Activated T-helper 1 cell treated with anti-CD3 and anti-CD28 coated beads, Interleukin-2, amount 50 U/mL, for 16 hours (primary cell): ENCODE results near the gene TMEM114.

ENCODE experiments used
- DNase-seq, 2 donors: peaks; one replicate each; pipeline ENCODE4 v3.0.0-alpha.2; 2020; ENCODE audit warnings: low read depth in 1 of 2, low spot score in 1 of 2

Gene TMEM114

GRCh38 chr16:8611886-8612600 is 21.7 kb upstream of the TMEM114 start:
- DNase-seq, result no peak

GRCh38 chr16:8611122-8611521 is 20.8 kb upstream of the TMEM114 start:
- no peak for DNase-seq

- DNase-seq, result no peak
Measured at GRCh38 chr16:8607214-8607613, 16.9 kb upstream of the TMEM114 start.

GRCh38 chr16:8605554-8605953 is 15.2 kb upstream of the TMEM114 start:
- DNase-seq, result no peak

GRCh38 chr16:8600144-8600775 is 9.9 kb upstream of the TMEM114 start:
- no peak for DNase-seq

- DNase-seq, result no peak
Measured at GRCh38 chr16:8596581-8596980, 6.3 kb upstream of the TMEM114 start.

- no peak for DNase-seq
Measured at GRCh38 chr16:8595783-8596182, 5.5 kb upstream of the TMEM114 start.

GRCh38 chr16:8594149-8594666 is 3.9 kb upstream of the TMEM114 start:
- no peak for DNase-seq

GRCh38 chr16:8591451-8591850 is 1.1 kb upstream of the TMEM114 start:
- DNase-seq, result no peak

- no peak for DNase-seq
Measured at GRCh38 chr16:8590811-8591210, 500 bp upstream of the TMEM114 start.

- DNase-seq, result no peak
Measured at GRCh38 chr16:8589057-8589899, 1.0 kb downstream of the TMEM114 start.

GRCh38 chr16:8588682-8589056 is 1.6 kb downstream of the TMEM114 start:
- DNase-seq, result no peak

- DNase-seq, result no peak
Measured at GRCh38 chr16:8587065-8587464, 3.2 kb downstream of the TMEM114 start.

- no peak for DNase-seq
Measured at GRCh38 chr16:8585857-8586256, 4.5 kb downstream of the TMEM114 start.

- DNase-seq, result no peak
Measured at GRCh38 chr16:8585041-8585440, 5.3 kb downstream of the TMEM114 start.

- no peak for DNase-seq
Measured at GRCh38 chr16:8583732-8584131, 6.6 kb downstream of the TMEM114 start.

GRCh38 chr16:8583199-8583598 is 7.1 kb downstream of the TMEM114 start:
- DNase-seq, result no peak

GRCh38 chr16:8581831-8582580 is 8.3 kb downstream of the TMEM114 start:
- no peak for DNase-seq

- no peak for DNase-seq
Measured at GRCh38 chr16:8579559-8579958, 10.8 kb downstream of the TMEM114 start.

- no peak for DNase-seq
Measured at GRCh38 chr16:8577678-8578304, 12.5 kb downstream of the TMEM114 start.
